Esophagus squamous epithelium (tissue), 5 donors: Measurements from ENCODE around the gene SMARCE1. TPM values are rescaled to one million over a fixed set of nuclear protein-coding genes. Genes with fewer than 3 reads are reported as not detected.

ENCODE experiments used
- DNase-seq: peaks from one replicate; lab custom pipeline; 2025; lab: John Stamatoyannopoulos, UW
- H3K27ac ChIP-seq, 4 donors: fragments of 200-600 bp; sonication (generic); one replicate each; pipeline ENCODE4 v1.5.1; 2016 to 2019; ENCODE audit warnings: mild to moderate bottlenecking in 1 of 4
- H3K27me3 ChIP-seq, 4 donors: fragments of 200-600 bp; sonication (generic); 1 replicate in 3 of 4; 2 replicates in 1 of 4; pipeline versions ENCODE4 v1.5.1 to v1.6.0; 2017 to 2021; ENCODE audit warnings: antibody characterized with exemption in 1 of 4
- H3K36me3 ChIP-seq, 3 donors: fragments of 200-600 bp; sonication (generic); one replicate each; pipeline ENCODE4 v1.5.1; 2016 to 2019
- H3K4me1 ChIP-seq, 3 donors: fragments of 200-600 bp; sonication (generic); one replicate each; pipeline ENCODE4 v1.5.1; 2017 to 2019
- H3K4me3 ChIP-seq, 4 donors: fragments of 200-600 bp; sonication (generic); 1 replicate in 3 of 4; 2 replicates in 1 of 4; pipeline ENCODE4 v1.5.1; 2016 to 2019; ENCODE audit warnings: mild to moderate bottlenecking in 2 of 4, moderate library complexity in 1 of 4
- H3K9me3 ChIP-seq, 3 donors: fragments of 200-600 bp; sonication (generic); one replicate each; pipeline ENCODE4 v1.5.1; 2016 to 2019
- POLR2A ChIP-seq, 4 donors: fragments of 450-650 bp; IDR thresholded peaks; one replicate each; pipeline ENCODE4 v1.6.1; 2017; ENCODE audit warnings: antibody characterized with exemption in 4 of 4, mild to moderate bottlenecking in 4 of 4, moderate library complexity in 3 of 4
- WGBS, 2 donors: methylation state at CpG; one replicate each; pipeline ENCODE4 v1.1.5; 2018; 5-methylcytosine and 5-hydroxymethylcytosine counted together
- intact Hi-C: fragments of 100-400 bp; cut with DNase I; formaldehyde crosslinking; loops from one replicate; pipeline ENCODE4 v1.15.0; 2022
- total RNA-seq, 4 donors: library from RNA; depleted of rRNA; stranded (reverse); fragments of >200 nt; gene quantifications; one replicate each; pipeline ENCODE4 v1.1.0, GENCODE V29; 2016
- TF ChIP-seq, protein P1 (sequence below), 6 experiments: fragments of 450-650 bp in 4 of 6; fragments of 200-600 bp in 2 of 6; sonication (generic) in 2 of 6; IDR thresholded peaks; one replicate each; pipeline ENCODE4 v1.5.1; 2016 to 2019; ENCODE audit warnings: antibody characterized with exemption in 6 of 6, mild to moderate bottlenecking in 4 of 6, moderate library complexity in 4 of 6
- donor health status: DM: yes; HTN: yes; CAD: no.

Gene SMARCE1
- total RNA-seq, 4 donors from 2014 or later: 47.2 to 89.3 (median 62.5) TPM

DNA sequence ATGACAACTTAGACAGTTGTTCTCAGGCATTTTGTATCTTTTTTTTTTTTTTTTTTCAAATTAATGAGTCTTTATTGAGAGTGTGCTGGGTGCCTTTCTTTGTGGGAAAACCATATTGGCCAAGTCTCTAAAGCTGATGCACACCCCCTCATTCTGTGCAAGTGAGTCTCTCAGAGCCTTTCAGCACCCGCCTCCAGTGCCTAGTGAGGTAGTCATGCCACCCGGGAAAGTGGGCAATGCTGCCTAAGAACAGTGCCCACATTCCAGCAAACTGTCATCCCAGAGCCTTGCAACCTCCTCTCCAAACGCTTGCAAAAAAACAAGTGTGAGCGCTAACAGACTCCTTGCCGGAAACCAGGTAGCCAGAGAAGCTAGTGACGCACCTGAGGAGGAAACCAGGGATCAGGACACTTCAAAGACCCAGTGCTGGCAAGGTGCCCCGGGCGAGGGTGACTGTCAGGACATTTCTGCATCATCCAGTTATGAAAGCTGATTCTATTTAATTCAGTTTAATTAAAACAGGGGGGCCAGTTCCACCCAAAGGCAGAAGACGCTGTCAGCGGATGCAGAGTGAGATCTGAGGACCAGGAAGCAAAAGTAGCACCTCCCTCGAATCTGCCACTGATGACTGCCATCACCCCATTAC lies 34.9 kb downstream of the SMARCE1 start:
- Histone ChIP-seq H3K4me3 (no peak overlapping the region), H3K36me3 (no peaks in the 10 kb centered on the region), H3K4me1 (peaks cover 0 to 31% (median 13%) of the 10 kb centered on the region in 3 donors), H3K27me3 (peaks cover 0 to 52% (median 0%) of the 10 kb centered on the region in 4 donors), H3K27ac (no peak overlapping the region), H3K9me3 (no peaks in the 10 kb centered on the region)
- 48 to 58% methylated on average over 8 to 10 of the region's 11 CpGs for WGBS, 2 donors
- no peak for DNase-seq
- intact Hi-C loops: no loop called here
- TF ChIP-seq POLR2A (IDR thresholded peaks at IDR 0.05): no peak
- TF ChIP-seq, protein P1, sequence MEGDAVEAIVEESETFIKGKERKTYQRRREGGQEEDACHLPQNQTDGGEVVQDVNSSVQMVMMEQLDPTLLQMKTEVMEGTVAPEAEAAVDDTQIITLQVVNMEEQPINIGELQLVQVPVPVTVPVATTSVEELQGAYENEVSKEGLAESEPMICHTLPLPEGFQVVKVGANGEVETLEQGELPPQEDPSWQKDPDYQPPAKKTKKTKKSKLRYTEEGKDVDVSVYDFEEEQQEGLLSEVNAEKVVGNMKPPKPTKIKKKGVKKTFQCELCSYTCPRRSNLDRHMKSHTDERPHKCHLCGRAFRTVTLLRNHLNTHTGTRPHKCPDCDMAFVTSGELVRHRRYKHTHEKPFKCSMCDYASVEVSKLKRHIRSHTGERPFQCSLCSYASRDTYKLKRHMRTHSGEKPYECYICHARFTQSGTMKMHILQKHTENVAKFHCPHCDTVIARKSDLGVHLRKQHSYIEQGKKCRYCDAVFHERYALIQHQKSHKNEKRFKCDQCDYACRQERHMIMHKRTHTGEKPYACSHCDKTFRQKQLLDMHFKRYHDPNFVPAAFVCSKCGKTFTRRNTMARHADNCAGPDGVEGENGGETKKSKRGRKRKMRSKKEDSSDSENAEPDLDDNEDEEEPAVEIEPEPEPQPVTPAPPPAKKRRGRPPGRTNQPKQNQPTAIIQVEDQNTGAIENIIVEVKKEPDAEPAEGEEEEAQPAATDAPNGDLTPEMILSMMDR (IDR thresholded peaks at IDR 0.05): no peak

DNA sequence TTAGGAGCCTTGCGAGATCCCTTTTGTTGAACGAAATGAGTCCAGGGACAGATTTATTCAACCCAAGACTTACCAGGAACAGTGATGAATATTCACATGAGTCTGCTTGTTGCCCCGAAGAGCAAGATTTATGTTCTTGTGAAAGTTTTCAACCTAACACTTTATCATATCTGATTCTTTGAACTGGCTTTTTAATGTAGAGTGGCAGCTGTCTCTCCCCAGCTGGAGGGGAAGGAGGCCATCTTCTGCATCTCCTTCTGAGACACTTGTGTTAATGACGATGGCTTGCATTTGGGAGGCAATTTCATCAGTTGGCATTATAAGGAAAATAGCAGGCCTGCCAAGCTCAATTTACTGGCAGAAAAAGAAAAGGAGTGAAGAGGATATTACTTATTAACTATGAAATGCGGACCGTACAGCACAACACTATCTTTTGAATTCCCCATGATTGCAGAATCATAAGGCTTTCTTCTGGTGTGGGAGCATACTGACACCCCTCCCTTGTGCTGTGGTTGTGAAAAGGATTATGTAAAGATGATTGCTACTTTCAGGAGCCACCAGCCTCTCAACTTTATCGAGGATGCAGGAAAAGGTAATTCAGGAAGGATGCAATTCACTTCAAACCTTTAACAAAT lies 35.7 kb downstream of the SMARCE1 start:
- H3K36me3 ChIP-seq: no peaks in the 10 kb centered on the region
- intact Hi-C loops: no loop called here
- H3K4me3 ChIP-seq: no peak overlapping the region
- peaks cover 0 to 46% (median 0%) of the 10 kb centered on the region in 4 donors for H3K27me3 ChIP-seq
- no peak overlapping the region for H3K27ac ChIP-seq
- TF ChIP-seq POLR2A (IDR thresholded peaks at IDR 0.05): no peak
- TF ChIP-seq, protein P1 (IDR thresholded peaks at IDR 0.05): no peak
- 80 to 91% methylated on average over 7 of the region's 7 CpGs for WGBS, 2 donors
- H3K4me1 ChIP-seq: peaks cover 0 to 25% (median 6%) of the 10 kb centered on the region in 3 donors
- no peaks in the 10 kb centered on the region for H3K9me3 ChIP-seq
- no peak for DNase-seq

DNA sequence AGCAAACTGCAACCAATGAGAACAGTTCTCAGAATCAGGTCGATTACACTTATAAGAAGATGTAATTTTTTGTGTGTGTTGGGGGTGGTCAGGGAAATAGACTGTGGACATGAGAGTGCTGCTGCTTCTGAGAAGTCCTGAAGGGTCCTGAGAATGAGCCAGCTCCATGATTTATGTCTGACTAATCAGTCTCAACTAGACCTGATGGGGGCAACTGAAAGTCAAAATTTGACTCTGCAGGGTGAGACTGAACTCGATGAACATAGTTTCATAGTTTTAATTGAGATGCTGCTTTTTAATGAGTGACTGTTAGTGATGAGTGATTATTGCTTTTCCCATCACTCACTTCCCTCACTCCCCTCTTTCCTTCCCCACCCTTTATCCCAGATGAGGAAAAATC lies 37.3 kb downstream of the SMARCE1 start:
- 62 to 82% methylated on average over 2 of the region's 2 CpGs for WGBS, 2 donors
- no peak overlapping the region for H3K27ac ChIP-seq
- intact Hi-C loops: no loop called here
- H3K4me3 ChIP-seq: no peak overlapping the region
- TF ChIP-seq POLR2A (IDR thresholded peaks at IDR 0.05): no peak
- TF ChIP-seq, protein P1 (IDR thresholded peaks at IDR 0.05): no peak
- no peaks in the 10 kb centered on the region for H3K36me3 ChIP-seq
- no peak for DNase-seq
- H3K27me3 ChIP-seq: peaks cover 0 to 32% (median 0%) of the 10 kb centered on the region in 4 donors
- peaks cover 0 to 21% (median 0%) of the 10 kb centered on the region in 3 donors for H3K4me1 ChIP-seq
- H3K9me3 ChIP-seq: no peaks in the 10 kb centered on the region

DNA sequence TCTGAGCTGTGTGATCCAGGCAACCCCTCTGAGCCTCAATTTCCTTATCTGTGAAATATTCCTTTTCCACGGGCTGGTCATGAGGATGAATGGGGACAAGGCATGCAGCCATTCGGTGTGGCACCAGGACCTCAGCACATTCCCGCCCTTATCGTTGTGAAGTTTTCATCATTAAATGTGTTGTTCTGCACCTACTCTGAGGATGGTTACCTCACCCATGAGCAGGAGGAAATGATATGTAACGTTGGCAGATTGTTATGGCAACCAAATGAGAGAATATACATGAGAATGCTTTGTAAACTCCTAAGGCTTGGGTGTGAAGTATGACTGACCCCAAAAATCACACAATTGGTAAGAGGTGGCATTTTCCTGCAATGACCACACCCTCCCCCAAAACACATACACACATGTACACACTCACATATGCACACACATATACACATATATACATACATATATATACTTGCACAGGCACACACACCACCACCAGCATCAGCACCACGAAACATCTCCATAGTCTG lies 39.5 kb downstream of the SMARCE1 start:
- peaks cover 0 to 10% (median 0%) of the 10 kb centered on the region in 4 donors for H3K27me3 ChIP-seq

More for the DNA sequence above, 39.5 kb downstream of the SMARCE1 start:
- no peak overlapping the region for H3K4me3 ChIP-seq
- TF ChIP-seq, protein P1 (IDR thresholded peaks at IDR 0.05): no peak
- TF ChIP-seq POLR2A (IDR thresholded peaks at IDR 0.05): no peak
- H3K27ac ChIP-seq: no peak overlapping the region
- intact Hi-C loops: no loop called here
- no peaks in the 10 kb centered on the region for H3K9me3 ChIP-seq
- no peak for DNase-seq
- no peaks in the 10 kb centered on the region for H3K36me3 ChIP-seq
- H3K4me1 ChIP-seq: peaks cover 0 to 14% (median 0%) of the 10 kb centered on the region in 3 donors
- WGBS, 2 donors: 70 to 73% methylated on average over 6 of the region's 6 CpGs
